CD14-positive monocyte (primary cell): ENCODE measurements around the gene DNAH2. TPM values are rescaled to one million over a fixed set of nuclear protein-coding genes. Genes with fewer than 3 reads are reported as not detected.

Source experiments
- DNase-seq, 3 donors: peaks; one replicate each; pipeline ENCODE4 v3.0.0-alpha.2; 2011 to 2022
- H2AFZ ChIP-seq: 2 replicates; pipeline ENCODE4 v1.6.0; 2012; ENCODE audit warnings: mild to moderate bottlenecking, low read depth, low read length, inconsistent platforms; ENCODE audit not compliant: insufficient read depth, poor library complexity, severe bottlenecking
- H3K27ac ChIP-seq, 2 donors: 1 replicate in 1 of 2; 2 replicates in 1 of 2; pipeline ENCODE4 v1.5.1; 2012 to 2013; ENCODE audit warnings: low read length in 2 of 2, control low read depth in 1 of 2, inconsistent platforms in 1 of 2, low read depth in 1 of 2, mild to moderate bottlenecking in 1 of 2
- H3K27me3 ChIP-seq, 2 donors: one replicate each; pipeline versions ENCODE4 v1.6.0 to v1.6.1; 2011 to 2013; ENCODE audit warnings: low read length in 2 of 2; ENCODE audit not compliant: control insufficient read depth in 2 of 2, insufficient read depth in 2 of 2
- H3K36me3 ChIP-seq, 2 donors: replicated peaks in 1 of 2; 1 replicate in 1 of 2; 2 replicates in 1 of 2; pipeline versions ENCODE4 v1.5.1 to v1.6.1; 2012 to 2013; ENCODE audit warnings: low read length in 2 of 2, control low read depth in 1 of 2, inconsistent platforms in 1 of 2, mild to moderate bottlenecking in 1 of 2; ENCODE audit not compliant: insufficient read depth in 2 of 2, control insufficient read depth in 1 of 2
- H3K4me1 ChIP-seq, 2 donors: 1 replicate in 1 of 2; 2 replicates in 1 of 2; pipeline versions ENCODE4 v1.5.1 to v1.6.1; 2012 to 2013; ENCODE audit warnings: low read length in 2 of 2, control low read depth in 1 of 2, inconsistent platforms in 1 of 2, mild to moderate bottlenecking in 1 of 2, moderate library complexity in 1 of 2; ENCODE audit not compliant: insufficient read depth in 2 of 2, control insufficient read depth in 1 of 2
- H3K4me2 ChIP-seq: replicated peaks from 2 replicates; pipeline ENCODE3; 2012; ENCODE audit warnings: low read length, moderate library complexity, mild to moderate bottlenecking; ENCODE audit not compliant: poor library complexity, severe bottlenecking; ENCODE audit errors: extremely low read depth
- H3K4me3 ChIP-seq, 3 experiments: fragments of 200-600 bp in 1 of 3; sonication (generic) in 1 of 3; replicated peaks in 1 of 3; 1 replicate in 2 of 3; 2 replicates in 1 of 3; pipeline ENCODE4 v1.5.1; 2011 to 2013; ENCODE audit warnings: low read length in 3 of 3, mild to moderate bottlenecking in 3 of 3, control low read depth in 2 of 3, low read depth in 2 of 3, inconsistent platforms in 1 of 3, moderate library complexity in 1 of 3
- H3K79me2 ChIP-seq: 2 replicates; pipeline ENCODE4 v1.6.0; 2012; ENCODE audit warnings: mild to moderate bottlenecking, control low read depth, inconsistent platforms, low read length, moderate library complexity; ENCODE audit not compliant: insufficient read depth
- H3K9ac ChIP-seq: 2 replicates; pipeline ENCODE4 v1.6.0; 2017; ENCODE audit warnings: low read length, mild to moderate bottlenecking; ENCODE audit not compliant: insufficient read depth, poor library complexity, severe bottlenecking
- H3K9me3 ChIP-seq, 2 donors: replicated peaks in 1 of 2; 1 replicate in 1 of 2; 2 replicates in 1 of 2; pipeline versions ENCODE4 v1.5.1 to v1.6.1; 2012 to 2013; ENCODE audit warnings: low read length in 2 of 2, control low read depth in 1 of 2; ENCODE audit not compliant: control insufficient read depth in 1 of 2, insufficient read depth in 1 of 2
- H4K20me1 ChIP-seq: 2 replicates; pipeline ENCODE4 v1.6.0; 2012; ENCODE audit warnings: mild to moderate bottlenecking, low read length, control low read depth, moderate library complexity; ENCODE audit not compliant: insufficient read depth
- H3K27ac Mint-ChIP-seq, 7 donors: one replicate each; pipeline ENCODE4 v1.8.0; 2020; ENCODE audit warnings: mild to moderate bottlenecking in 7 of 7, mixed read lengths in 7 of 7, moderate library complexity in 6 of 7, inconsistent platforms in 2 of 7
- H3K27me3 Mint-ChIP-seq, 3 donors: one replicate each; pipeline ENCODE4 v1.8.0; 2021 to 2022; ENCODE audit warnings: low read depth in 3 of 3, mild to moderate bottlenecking in 3 of 3, mixed read lengths in 3 of 3, moderate library complexity in 3 of 3, inconsistent platforms in 1 of 3
- H3K36me3 Mint-ChIP-seq, 2 donors: one replicate each; pipeline ENCODE4 v1.8.0; 2020; ENCODE audit warnings: mixed read lengths in 2 of 2, inconsistent platforms in 1 of 2, mild to moderate bottlenecking in 1 of 2
- H3K4me1 Mint-ChIP-seq: one replicate; pipeline ENCODE4 v1.8.0; 2020; ENCODE audit warnings: mild to moderate bottlenecking, mixed read lengths
- H3K4me3 Mint-ChIP-seq, 2 donors: one replicate each; pipeline ENCODE4 v1.8.0; 2020; ENCODE audit warnings: mild to moderate bottlenecking in 2 of 2, mixed read lengths in 2 of 2, moderate library complexity in 1 of 2
- H3K9me3 Mint-ChIP-seq, 7 donors: one replicate each; pipeline ENCODE4 v1.8.0; 2020 to 2022; ENCODE audit warnings: mixed read lengths in 7 of 7, mild to moderate bottlenecking in 6 of 7, moderate library complexity in 6 of 7, inconsistent platforms in 2 of 7
- CTCF ChIP-seq: fragments of 200-600 bp; IDR thresholded peaks from one replicate; pipeline ENCODE4 v1.8.0; 2022; ENCODE audit warnings: antibody characterized with exemption, mild to moderate bottlenecking
- WGBS: methylation state at CpG from one replicate; pipeline ENCODE4 v1.1.5; 2013; ENCODE audit warnings: missing lambda C conversion rate; ENCODE audit not compliant: insufficient coverage; 5-methylcytosine and 5-hydroxymethylcytosine counted together
- intact Hi-C, 2 donors: fragments of 100-400 bp; cut with micrococcal nuclease; formaldehyde crosslinking; loops; one replicate each; pipeline versions ENCODE4 v1.15.0 to v1.15.1; 2023
- polyA plus RNA-seq, 3 donors: library from polyadenylated mRNA; depleted of rRNA in 1 of 3; unstranded in 2 of 3; stranded (reverse) in 1 of 3; fragments of 300-500 nt in 2 of 3; fragments of >200 nt in 1 of 3; fragmentation: Illumina TruSeq in 2 of 3; gene quantifications; 1 replicate in 2 of 3; 2 replicates in 1 of 3; pipeline ENCODE4 v1.2.3, GENCODE V29; 2012 to 2021

Gene DNAH2
- polyA plus RNA-seq, 3 donors: 0.03 to 0.15 TPM; not detected in 1

- Histone ChIP-seq H3K27me3 (no peaks in the 10 kb centered on the region), H4K20me1 (no peaks in the 10 kb centered on the region), H3K9me3 (no peaks in the 10 kb centered on the region), H3K4me2 (no peak overlapping the region), H3K4me3 (no peak overlapping the region), H3K36me3 (no peaks in the 10 kb centered on the region), H3K79me2 (no peaks in the 10 kb centered on the region), H3K27ac (no peak overlapping the region), H3K9ac (no peak overlapping the region), H2AFZ (no peak overlapping the region), H3K4me1 (no peaks in the 10 kb centered on the region)
- TF ChIP-seq CTCF: no peak
- Mint-ChIP-seq H3K4me1 (peaks cover 3% of the 10 kb centered on the region), H3K27ac (no peak overlapping the region), H3K9me3 (peaks cover 0 to 3% (median 0%) of the 10 kb centered on the region in 7 donors), H3K36me3 (no peaks in the 10 kb centered on the region), H3K4me3 (no peak overlapping the region), H3K27me3 (peaks cover 1 to 9% (median 7%) of the 10 kb centered on the region in 3 donors)
- DNase-seq: no peak
- 97% methylated on average over 11 of the region's 13 CpGs for WGBS
- intact Hi-C loops: no loop called here
Measured at GRCh38 chr17:7797976-7798375, 80.4 kb downstream of the DNAH2 start.

- H3K27me3 Mint-ChIP-seq: peaks cover 7 to 9% (median 7%) of the 10 kb centered on the region in 3 donors
- intact Hi-C loops: no loop called here
- Histone ChIP-seq H3K9ac (no peak overlapping the region), H4K20me1 (no peaks in the 10 kb centered on the region), H2AFZ (no peak overlapping the region), H3K4me3 (no peak overlapping the region), H3K79me2 (no peaks in the 10 kb centered on the region), H3K4me2 (no peak overlapping the region), H3K36me3 (no peaks in the 10 kb centered on the region), H3K4me1 (no peaks in the 10 kb centered on the region), H3K9me3 (no peaks in the 10 kb centered on the region), H3K27me3 (no peaks in the 10 kb centered on the region), H3K27ac (no peak overlapping the region)
- no peak for TF ChIP-seq CTCF
- H3K4me3 Mint-ChIP-seq: no peak overlapping the region
- no peaks in the 10 kb centered on the region for H3K36me3 Mint-ChIP-seq
- no peak overlapping the region for H3K27ac Mint-ChIP-seq
- WGBS: 87% methylated on average over 10 of the region's 13 CpGs
- H3K4me1 Mint-ChIP-seq: peaks cover 3% of the 10 kb centered on the region
- peaks cover 0 to 3% (median 0%) of the 10 kb centered on the region in 7 donors for H3K9me3 Mint-ChIP-seq
- DNase-seq: no peak
Measured at GRCh38 chr17:7798839-7799238, 81.3 kb downstream of the DNAH2 start.
